Neural crest cell (in vitro differentiated cells): Measurements from ENCODE around the gene ANKFY1. TPM values are rescaled to one million over a fixed set of nuclear protein-coding genes. Genes with fewer than 3 reads are reported as not detected.

Experiments used
- DNase-seq: peaks from one replicate; pipeline ENCODE4 v3.0.0; 2021; ENCODE audit warnings: low read depth, mixed read lengths, low spot score
- H3K27ac Mint-ChIP-seq: one replicate; pipeline ENCODE4 v1.8.0; 2021; ENCODE audit warnings: mild to moderate bottlenecking, mixed read lengths; ENCODE audit not compliant: unreplicated experiment
- H3K27me3 Mint-ChIP-seq: 2 replicates; pipeline ENCODE4 v1.8.0; 2021; ENCODE audit warnings: low read depth, mild to moderate bottlenecking, mixed read lengths
- H3K36me3 Mint-ChIP-seq: 2 replicates; pipeline ENCODE4 v1.8.0; 2021; ENCODE audit warnings: low read depth, mild to moderate bottlenecking, mixed read lengths
- H3K4me1 Mint-ChIP-seq: 2 replicates; pipeline ENCODE4 v1.8.0; 2021; ENCODE audit warnings: mixed read lengths
- H3K4me3 Mint-ChIP-seq: one replicate; pipeline ENCODE4 v1.8.0; 2021; ENCODE audit warnings: mild to moderate bottlenecking, mixed read lengths
- H3K9me3 Mint-ChIP-seq: 2 replicates; pipeline ENCODE4 v1.8.0; 2021; ENCODE audit warnings: mixed read lengths
- total RNA-seq: library from RNA; stranded (reverse); gene quantifications from 2 replicates; pipeline ENCODE4 v1.2.1, GENCODE V29; 2021
- TF ChIP-seq, protein P1 (sequence below): fragments of 200-600 bp; sonication (generic); conservative IDR thresholded peaks from 2 replicates; pipeline ENCODE4 v1.5.0; 2021; ENCODE audit warnings: antibody characterized with exemption, mild to moderate bottlenecking

The ANKFY1 gene
- total RNA-seq, 1 donor from 2014 or later = 73.5 TPM

DNA sequence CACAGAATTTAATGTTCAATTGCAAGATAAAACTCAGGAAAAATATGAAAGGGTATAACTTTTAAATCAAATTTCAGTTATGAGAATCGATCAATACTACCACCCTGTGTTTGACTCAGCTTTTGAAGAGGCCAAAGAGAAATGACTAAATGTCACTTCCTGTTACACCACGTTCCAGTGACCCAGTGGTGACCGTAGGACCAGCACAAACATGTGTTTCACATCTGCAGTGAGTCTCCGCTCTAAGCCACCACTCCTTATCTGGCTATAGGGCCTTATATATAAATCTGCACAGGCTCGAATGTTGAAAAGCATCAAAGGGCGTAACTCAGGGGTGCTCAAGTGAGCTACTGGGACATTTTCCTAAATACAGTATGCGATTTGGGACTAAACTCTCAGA is 84.7 kb downstream of the ANKFY1 start:
- Mint-ChIP-seq H3K4me1 (no peaks in the 10 kb centered on the region), H3K27ac (peak overlapping the region; percentile 85), H3K9me3 (no peaks in the 10 kb centered on the region), H3K27me3 (no peaks in the 10 kb centered on the region), H3K36me3 (peaks cover 19% of the 10 kb centered on the region), H3K4me3 (no peak overlapping the region)
- DNase-seq = no peak
- TF ChIP-seq, protein P1, sequence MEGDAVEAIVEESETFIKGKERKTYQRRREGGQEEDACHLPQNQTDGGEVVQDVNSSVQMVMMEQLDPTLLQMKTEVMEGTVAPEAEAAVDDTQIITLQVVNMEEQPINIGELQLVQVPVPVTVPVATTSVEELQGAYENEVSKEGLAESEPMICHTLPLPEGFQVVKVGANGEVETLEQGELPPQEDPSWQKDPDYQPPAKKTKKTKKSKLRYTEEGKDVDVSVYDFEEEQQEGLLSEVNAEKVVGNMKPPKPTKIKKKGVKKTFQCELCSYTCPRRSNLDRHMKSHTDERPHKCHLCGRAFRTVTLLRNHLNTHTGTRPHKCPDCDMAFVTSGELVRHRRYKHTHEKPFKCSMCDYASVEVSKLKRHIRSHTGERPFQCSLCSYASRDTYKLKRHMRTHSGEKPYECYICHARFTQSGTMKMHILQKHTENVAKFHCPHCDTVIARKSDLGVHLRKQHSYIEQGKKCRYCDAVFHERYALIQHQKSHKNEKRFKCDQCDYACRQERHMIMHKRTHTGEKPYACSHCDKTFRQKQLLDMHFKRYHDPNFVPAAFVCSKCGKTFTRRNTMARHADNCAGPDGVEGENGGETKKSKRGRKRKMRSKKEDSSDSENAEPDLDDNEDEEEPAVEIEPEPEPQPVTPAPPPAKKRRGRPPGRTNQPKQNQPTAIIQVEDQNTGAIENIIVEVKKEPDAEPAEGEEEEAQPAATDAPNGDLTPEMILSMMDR = no peak

GRCh38 chr17:4178651-4179050 is 85.1 kb downstream of the ANKFY1 start:
- no peak overlapping the region for H3K27ac Mint-ChIP-seq

DNA sequence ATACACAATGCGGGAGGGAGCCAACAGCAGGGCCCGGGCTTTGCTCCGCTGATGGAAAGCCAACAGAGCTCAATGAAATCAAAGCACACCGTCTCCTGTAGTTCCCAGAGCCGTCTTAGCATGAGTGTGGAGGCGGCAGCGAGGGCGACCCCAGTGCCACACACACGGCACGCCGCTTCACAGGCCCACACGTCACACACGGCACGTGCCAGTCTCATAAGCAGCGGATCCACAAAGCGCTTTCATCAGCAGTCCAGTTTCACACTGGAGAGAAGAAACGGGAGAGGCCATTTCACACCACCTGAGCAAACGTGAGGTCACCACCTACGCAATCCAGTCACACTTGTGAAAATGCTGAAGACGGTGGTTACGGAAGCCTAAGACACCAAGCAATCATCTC is 86.0 kb downstream of the ANKFY1 start:
- Mint-ChIP-seq H3K27ac (peak overlapping the region; percentile 88), H3K27me3 (no peaks in the 10 kb centered on the region), H3K9me3 (no peaks in the 10 kb centered on the region), H3K4me3 (no peak overlapping the region), H3K36me3 (peaks cover 14% of the 10 kb centered on the region), H3K4me1 (no peaks in the 10 kb centered on the region)
- TF ChIP-seq, protein P1 = no peak
- DNase-seq = no peak

More at GRCh38 chr17:4178651-4179050, 85.1 kb downstream of the ANKFY1 start:
- TF ChIP-seq, protein P1 = no peak
- H3K4me1 Mint-ChIP-seq = no peaks in the 10 kb centered on the region
- no peak for DNase-seq
- no peak overlapping the region for H3K4me3 Mint-ChIP-seq
- no peaks in the 10 kb centered on the region for H3K27me3 Mint-ChIP-seq
- peaks cover 19% of the 10 kb centered on the region for H3K36me3 Mint-ChIP-seq
- no peaks in the 10 kb centered on the region for H3K9me3 Mint-ChIP-seq

DNA sequence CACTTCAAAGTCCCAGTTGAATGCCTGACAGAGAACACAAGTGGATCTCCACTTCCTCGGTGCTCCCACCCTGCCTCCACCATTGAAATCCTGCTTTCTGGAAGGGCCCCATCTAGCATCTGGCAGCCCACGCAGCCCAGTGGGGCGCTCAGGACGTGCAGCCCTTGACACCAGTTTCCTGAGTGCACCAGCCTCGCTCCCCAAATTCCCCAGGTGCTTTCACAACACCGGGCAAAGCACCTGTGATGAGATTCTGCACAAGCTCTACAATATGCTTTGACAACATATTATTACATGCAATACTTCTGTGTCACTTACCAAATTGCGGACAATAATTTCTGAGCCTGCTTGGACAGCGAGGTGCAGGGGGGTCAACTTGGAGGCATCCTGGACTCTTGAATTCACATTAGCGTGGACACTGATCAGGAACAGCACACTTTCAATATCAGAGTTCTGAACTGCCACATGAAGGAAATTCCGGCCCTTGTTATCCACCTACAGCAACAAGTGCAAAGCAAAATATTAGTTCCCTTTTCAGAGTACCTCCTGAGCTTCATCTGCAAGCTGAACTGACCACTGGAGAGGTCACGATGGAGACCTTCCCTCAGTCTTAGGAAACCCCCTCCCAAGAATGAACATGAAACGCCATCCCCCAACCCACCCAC is 86.8 kb downstream of the ANKFY1 start:
- no peak for DNase-seq
- Mint-ChIP-seq H3K27ac (peak overlapping the region; percentile 35), H3K36me3 (peaks cover 14% of the 10 kb centered on the region), H3K4me1 (no peaks in the 10 kb centered on the region), H3K4me3 (no peak overlapping the region), H3K27me3 (no peaks in the 10 kb centered on the region), H3K9me3 (no peaks in the 10 kb centered on the region)
- TF ChIP-seq, protein P1 = no peak

- H3K27me3 Mint-ChIP-seq = no peaks in the 10 kb centered on the region
- H3K4me3 Mint-ChIP-seq = no peak overlapping the region
- H3K27ac Mint-ChIP-seq = no peak overlapping the region
- H3K4me1 Mint-ChIP-seq = no peaks in the 10 kb centered on the region
- TF ChIP-seq, protein P1 = no peak
- H3K9me3 Mint-ChIP-seq = no peaks in the 10 kb centered on the region
- DNase-seq = no peak
- peaks cover 14% of the 10 kb centered on the region for H3K36me3 Mint-ChIP-seq
These were observed 87.6 kb downstream of the ANKFY1 start for GRCh38 chr17:4175921-4176807.
